Activated CD4-positive, CD25-positive, alpha-beta regulatory T cell treated with anti-CD3 and anti-CD28 coated beads, Interleukin-2, amount 50 U/mL, for 72 hours (primary cell): ENCODE results near the gene HTR1E.
"Not testable (repeated sequence)": the region's sequence is repeated elsewhere in the genome, so short reads cannot be mapped to it uniquely, and the experiment has no call there.

ENCODE experiments used
- DNase-seq: peaks from one replicate; pipeline ENCODE4 v3.0.0; 2021

The HTR1E gene

GRCh38 chr6:86937219-86938079 is at the start of gene HTR1E:
HTR1E (plus strand) TSS chr6:86937528; CDS start chr6:87015335, 77,807 bp downstream.
- DNase-seq, result no peak

- no peak for DNase-seq
Observed at GRCh38 chr6:86888301-86888700, 49.0 kb upstream of the HTR1E start.

- DNase-seq, result not testable (repeated sequence)
Observed at GRCh38 chr6:86897265-86897664, 40.1 kb upstream of the HTR1E start.

GRCh38 chr6:86913795-86914194 is 23.5 kb upstream of the HTR1E start:
- no peak for DNase-seq

- DNase-seq, result no peak
Observed at GRCh38 chr6:86916393-86916792, 20.9 kb upstream of the HTR1E start.

DNA sequence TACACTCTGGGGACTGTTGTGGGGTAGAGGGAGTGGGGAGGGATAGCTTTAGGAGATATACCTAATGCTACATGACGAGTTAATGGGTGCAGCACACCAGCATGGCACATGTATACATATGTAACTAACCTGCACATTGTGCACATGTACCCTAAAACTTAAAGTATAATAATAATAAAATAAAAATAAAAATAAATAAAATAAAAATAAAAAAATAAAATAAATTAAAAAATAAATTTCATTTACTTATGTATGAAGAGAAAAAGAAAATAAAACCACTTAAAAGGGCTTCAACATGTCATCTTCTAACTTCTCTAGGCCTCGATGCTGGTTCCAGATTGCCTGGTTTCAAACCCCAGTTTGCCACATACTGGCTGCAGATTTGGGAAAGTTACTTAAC is 10.2 kb upstream of the HTR1E start:
- DNase-seq, result not testable (repeated sequence)

DNA sequence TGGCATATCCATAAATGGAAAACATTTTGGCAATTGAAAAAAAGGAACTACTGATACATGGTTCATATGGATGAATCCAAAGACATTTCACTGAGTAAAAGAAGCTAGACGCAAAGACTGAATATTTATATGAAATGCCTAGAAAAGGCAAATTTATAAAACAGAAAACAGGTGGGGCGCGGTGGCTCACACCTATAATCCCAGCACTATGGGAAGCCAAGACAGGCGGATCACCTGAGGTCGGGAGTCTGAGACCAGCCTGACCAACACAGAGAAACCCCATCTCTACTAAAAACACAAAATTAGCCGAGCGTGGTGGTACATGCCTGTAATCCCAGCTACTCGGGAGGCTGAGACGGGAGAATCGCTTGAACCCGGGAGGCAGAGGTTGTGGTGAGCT is 9.5 kb upstream of the HTR1E start:
- DNase-seq, result not testable (repeated sequence)

- DNase-seq, result no peak
Observed at GRCh38 chr6:86934365-86934764, 3.0 kb upstream of the HTR1E start.

DNA sequence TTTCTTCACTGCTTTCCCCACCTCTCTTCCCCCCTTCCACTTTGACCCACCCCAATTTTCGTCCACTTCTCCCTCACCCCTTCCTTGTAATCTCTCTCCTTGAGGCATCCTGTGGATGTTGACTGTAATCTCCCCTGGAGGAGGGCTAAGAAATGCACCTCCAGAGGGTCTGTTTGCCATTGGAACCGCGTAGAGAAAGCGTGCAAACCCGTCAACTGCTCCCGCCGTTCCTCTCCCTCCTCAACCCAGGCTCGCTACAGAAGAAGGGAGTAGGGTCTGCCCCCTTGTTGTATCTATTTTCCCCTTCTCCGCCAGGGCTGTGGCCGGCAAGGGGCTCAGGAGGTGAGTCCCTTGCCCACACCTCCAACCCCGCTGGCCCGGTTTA is 502 bp upstream of the HTR1E start:
- no peak for DNase-seq

- no peak for DNase-seq
Observed at GRCh38 chr6:86938814-86939213, 1.5 kb downstream of the HTR1E start.

DNA sequence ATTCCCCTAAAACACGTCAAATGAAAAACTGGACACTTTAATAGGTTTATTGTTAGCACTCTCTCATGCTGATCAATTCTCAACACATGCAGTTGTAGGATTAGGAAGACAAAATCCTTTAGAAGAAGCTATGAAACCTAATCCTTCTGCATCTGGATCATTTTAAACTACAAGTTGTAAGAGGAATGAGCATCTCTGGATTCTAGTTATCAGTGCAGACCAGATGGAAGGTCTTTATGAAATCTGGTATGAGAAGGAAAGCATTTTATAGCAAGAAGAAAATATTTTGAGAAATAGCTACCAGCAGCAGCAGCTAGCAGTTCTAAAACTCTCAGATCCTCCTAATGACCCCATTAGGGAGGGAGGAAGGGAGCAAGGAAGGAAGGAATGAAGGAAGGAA is 4.1 kb downstream of the HTR1E start:
- DNase-seq, result no peak

- DNase-seq, result no peak
Observed at GRCh38 chr6:86942769-86943516, 5.6 kb downstream of the HTR1E start.

DNA sequence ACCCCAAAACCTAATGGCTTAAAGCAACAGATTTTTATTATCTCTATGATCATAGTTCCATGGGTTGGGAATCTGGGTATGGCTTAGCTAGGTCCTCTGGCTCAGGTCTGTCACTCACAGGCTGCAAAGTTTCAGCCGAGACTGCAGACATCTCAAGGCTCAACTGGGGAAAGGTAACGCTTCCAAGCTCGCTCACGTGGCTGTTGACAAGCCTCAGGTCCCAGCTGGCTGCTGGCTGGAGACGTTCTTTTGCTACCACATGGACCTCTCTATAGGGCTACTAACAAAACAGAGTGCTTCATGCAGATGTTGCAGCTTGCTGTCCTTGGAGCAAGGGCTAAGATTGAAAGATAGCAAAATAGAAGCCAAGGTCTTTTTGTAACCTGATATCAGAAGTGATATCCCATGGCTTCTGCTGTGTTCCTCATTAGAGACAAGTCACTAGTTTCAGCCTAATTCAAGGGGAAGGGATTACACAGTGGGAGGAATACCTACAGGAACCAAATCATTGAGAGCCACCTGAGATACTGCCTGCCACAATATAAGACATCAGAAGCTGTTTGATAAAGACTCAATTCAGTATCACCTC is 6.6 kb downstream of the HTR1E start:
- DNase-seq, result no peak

DNA sequence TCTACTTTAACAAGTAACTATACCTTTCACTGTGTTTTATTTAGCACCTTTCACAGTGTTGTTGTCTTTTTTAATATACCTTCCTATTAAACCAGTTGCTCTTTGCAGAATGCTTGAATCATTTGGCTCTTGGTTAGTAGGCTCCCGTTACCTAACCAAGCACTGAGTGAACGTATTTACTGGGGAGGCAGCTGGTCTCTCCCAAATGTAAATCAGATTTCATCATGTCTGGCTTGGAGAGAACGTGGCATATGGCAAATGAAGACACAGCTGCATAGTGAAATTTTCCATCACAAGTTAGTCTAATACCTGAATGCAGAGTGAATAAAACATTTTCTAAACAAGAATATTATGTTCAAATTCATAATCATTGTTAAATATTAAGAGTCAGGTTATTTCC is 12.4 kb downstream of the HTR1E start:
- DNase-seq, result no peak

GRCh38 chr6:86952991-86953390 is 15.7 kb downstream of the HTR1E start:
- DNase-seq, result no peak

DNA sequence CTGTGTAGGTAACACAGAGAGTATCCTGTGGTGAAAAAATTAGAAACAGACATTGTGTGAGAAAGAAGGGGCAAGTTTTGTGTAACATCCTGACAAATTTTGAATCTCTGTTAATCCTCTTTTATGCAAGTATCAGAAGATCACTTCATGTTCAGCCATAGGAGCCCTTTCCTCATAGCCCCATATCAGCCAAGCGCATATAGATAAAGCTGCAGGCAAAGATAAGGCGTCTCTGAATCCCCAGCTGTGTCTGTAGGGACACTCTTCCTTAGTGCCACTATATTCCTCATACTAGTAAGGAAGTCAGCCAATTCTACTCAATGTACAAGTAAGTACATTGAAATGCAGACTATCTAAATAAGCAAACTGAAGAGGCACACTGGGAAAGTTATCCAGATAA is 22.3 kb downstream of the HTR1E start:
- no peak for DNase-seq

GRCh38 chr6:86961455-86962200 is 24.3 kb downstream of the HTR1E start:
- no peak for DNase-seq

DNA sequence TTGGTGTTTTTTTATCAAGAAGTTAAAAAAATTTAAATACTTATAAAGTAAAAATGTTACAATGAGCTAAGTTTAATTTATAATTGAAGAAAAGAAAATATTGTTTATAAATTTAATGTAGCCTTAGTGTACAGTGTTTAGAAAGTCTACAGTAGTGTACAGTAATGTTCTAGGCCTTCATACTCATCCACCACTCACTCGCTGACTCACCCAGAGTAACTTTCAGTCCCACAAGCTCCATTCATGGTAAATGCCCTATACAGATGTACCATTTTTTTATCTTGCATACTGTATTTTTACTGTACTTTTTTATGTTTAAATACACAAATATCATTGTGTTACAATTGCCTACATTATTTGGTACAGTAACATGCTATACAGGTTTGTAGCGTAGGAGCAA is 26.0 kb downstream of the HTR1E start:
- no peak for DNase-seq

GRCh38 chr6:86964029-86964579 is 26.8 kb downstream of the HTR1E start:
- no peak for DNase-seq

- no peak for DNase-seq
Observed at GRCh38 chr6:86966271-86966670, 28.9 kb downstream of the HTR1E start.

DNA sequence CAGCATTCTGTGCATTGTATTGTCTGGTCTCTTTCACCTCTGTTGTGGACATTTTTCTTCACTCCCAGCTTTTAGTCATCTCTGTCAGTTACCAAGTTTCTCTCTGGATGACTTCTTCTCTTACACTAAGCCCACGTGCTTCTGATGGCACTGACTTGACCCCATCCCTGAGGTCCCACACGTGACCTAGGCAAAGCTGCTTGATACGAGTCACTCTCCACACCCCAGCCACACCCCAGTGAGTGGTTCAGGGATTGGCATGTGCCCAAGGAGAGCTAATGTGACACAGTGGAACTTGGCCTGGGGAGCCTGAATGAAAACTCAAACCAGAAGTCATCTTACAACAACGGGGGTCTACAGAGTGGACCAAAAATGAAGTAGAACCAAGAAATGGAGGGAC is 32.2 kb downstream of the HTR1E start:
- DNase-seq, result no peak

DNA sequence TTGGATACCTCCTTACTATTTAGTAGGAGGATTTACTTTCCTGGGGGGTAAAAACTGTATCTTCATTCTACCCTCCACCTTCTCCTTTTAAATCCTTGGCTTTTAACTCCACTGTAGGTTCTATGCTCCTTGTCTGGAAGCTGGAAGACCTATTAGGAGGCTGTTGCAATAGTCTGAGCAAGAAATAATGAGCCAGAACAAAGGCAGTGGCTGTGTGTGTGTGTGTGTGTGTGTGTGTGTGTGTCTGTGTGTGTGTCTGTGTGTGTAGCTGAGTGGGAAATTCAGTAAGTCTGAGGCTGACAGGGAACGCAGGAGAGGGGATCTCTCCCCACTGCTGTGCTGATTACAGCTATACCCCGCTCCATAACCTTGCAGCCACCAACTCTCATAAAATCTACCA is 35.8 kb downstream of the HTR1E start:
- DNase-seq, result no peak

DNA sequence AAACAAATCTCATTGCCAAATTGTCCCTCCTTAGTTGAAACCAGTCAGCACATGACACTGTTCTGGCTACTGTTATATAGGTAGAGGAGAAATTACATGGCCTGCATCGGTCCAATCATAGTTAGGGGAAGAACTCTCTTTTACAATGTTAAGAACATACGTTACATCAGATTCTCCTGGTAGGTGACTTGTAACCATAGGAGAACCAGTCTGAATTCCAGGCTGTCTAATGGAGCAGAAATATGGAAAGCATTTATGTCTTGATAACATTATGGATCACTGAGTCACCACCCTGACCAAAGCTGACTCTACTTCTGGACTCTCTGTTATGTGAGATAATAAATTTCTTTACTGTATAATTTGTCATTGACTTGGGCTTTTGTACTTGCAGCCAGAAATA is 40.9 kb downstream of the HTR1E start:
- no peak for DNase-seq
